Keratinocyte (primary cell): ENCODE measurements around the gene IQSEC3. TPM values are rescaled to one million over a fixed set of nuclear protein-coding genes. Genes with fewer than 3 reads are reported as not detected.

Source experiments
- DNase-seq: peaks from one replicate; pipeline ENCODE4 v3.0.0-alpha.2; 2011; ENCODE audit warnings: low read depth, missing footprints, low spot score
- FAIRE-seq: peaks from 2 replicates; lab custom pipeline; 2011; peaks lifted over from hg19 to GRCh38; lab: Jason Lieb, UNC
- H2AFZ ChIP-seq: 2 replicates; pipeline ENCODE4 v1.6.0; 2012; ENCODE audit warnings: low read length, control low read depth, inconsistent platforms; ENCODE audit not compliant: control insufficient read depth
- H3K27ac ChIP-seq: 2 replicates; pipeline ENCODE4 v1.5.1; 2011; ENCODE audit warnings: low read length; ENCODE audit not compliant: control insufficient read depth, insufficient read depth
- H3K27me3 ChIP-seq: 3 replicates; pipeline ENCODE4 v1.6.0; 2011; ENCODE audit warnings: low read length; ENCODE audit not compliant: control insufficient read depth, insufficient read depth; ENCODE audit errors: extremely low read depth
- H3K36me3 ChIP-seq, 2 experiments: 2 replicates in 1 of 2; 3 replicates in 1 of 2; pipeline ENCODE4 v1.5.1; 2011; ENCODE audit warnings: low read length in 2 of 2, mild to moderate bottlenecking in 1 of 2; ENCODE audit not compliant: control insufficient read depth in 2 of 2, insufficient read depth in 2 of 2; ENCODE audit errors: extremely low read depth in 1 of 2
- H3K4me1 ChIP-seq: 3 replicates; pipeline ENCODE4 v1.5.1; 2011; ENCODE audit warnings: low read length; ENCODE audit not compliant: control insufficient read depth, insufficient read depth; ENCODE audit errors: extremely low read depth
- H3K4me2 ChIP-seq: 3 replicates; pipeline ENCODE4 v1.6.0; 2011; ENCODE audit warnings: low read depth, low read length; ENCODE audit not compliant: control insufficient read depth, insufficient read depth; ENCODE audit errors: extremely low read depth
- H3K4me3 ChIP-seq, 3 experiments: fragments of 200-600 bp in 1 of 3; sonication (generic) in 1 of 3; 2 replicates in 2 of 3; 3 replicates in 1 of 3; pipeline ENCODE4 v1.5.1; 2011 to 2016; ENCODE audit warnings: low read length in 3 of 3, mild to moderate bottlenecking in 3 of 3, control low read depth in 2 of 3, inconsistent platforms in 1 of 3, low read depth in 1 of 3, mixed read lengths in 1 of 3, mixed run types in 1 of 3, moderate library complexity in 1 of 3; ENCODE audit not compliant: control insufficient read depth in 2 of 3, insufficient read depth in 2 of 3; ENCODE audit errors: extremely low read depth in 1 of 3
- H3K79me2 ChIP-seq: 2 replicates; pipeline ENCODE4 v1.6.0; 2012; ENCODE audit warnings: low read length; ENCODE audit not compliant: control insufficient read depth, insufficient read depth
- H3K9ac ChIP-seq: 3 replicates; pipeline ENCODE4 v1.6.0; 2011; ENCODE audit warnings: low read length; ENCODE audit not compliant: control insufficient read depth, insufficient read depth; ENCODE audit errors: extremely low read depth
- H3K9me1 ChIP-seq: 3 replicates; pipeline ENCODE4 v1.6.0; 2011; ENCODE audit warnings: low read length; ENCODE audit not compliant: control insufficient read depth, insufficient read depth; ENCODE audit errors: extremely low read depth
- H3K9me3 ChIP-seq: 2 replicates; pipeline ENCODE4 v1.5.1; 2012; ENCODE audit warnings: low read depth, low read length; ENCODE audit not compliant: control insufficient read depth
- H4K20me1 ChIP-seq: 3 replicates; pipeline ENCODE4 v1.6.0; 2011; ENCODE audit warnings: low read length; ENCODE audit not compliant: control insufficient read depth, insufficient read depth; ENCODE audit errors: extremely low read depth
- CTCF ChIP-seq, 3 experiments: IDR thresholded peaks in 1 of 3; conservative IDR thresholded peaks in 1 of 3; optimal IDR thresholded peaks in 1 of 3; 2 replicates in 2 of 3; 3 replicates in 1 of 3; pipeline versions ENCODE3 to v1.5.1; 2011; ENCODE audit warnings: low read length in 3 of 3, mild to moderate bottlenecking in 3 of 3, moderate library complexity in 2 of 3, control low read depth in 1 of 3, inconsistent platforms in 1 of 3; ENCODE audit not compliant: insufficient read depth in 2 of 3; ENCODE audit errors: extremely low read depth in 1 of 3
- EZH2 ChIP-seq: IDR thresholded peaks from one replicate; pipeline ENCODE4 v1.6.1; 2012; ENCODE audit warnings: inconsistent platforms, mild to moderate bottlenecking, low read length, moderate library complexity
- dilution Hi-C: fragments of 300-500 bp; cut with MboI; formaldehyde crosslinking; loops from one replicate; pipeline ENCODE4 v1.7.0; 2020; ENCODE audit warnings: low sequenced_read_pairs; ENCODE audit not compliant: extremely low pct_ligation_motif_present
- polyA plus RNA-seq, 5 experiments: library from polyadenylated mRNA; depleted of rRNA in 3 of 5; stranded (reverse) in 3 of 5; stranded (forward) in 1 of 5; unstranded in 1 of 5; fragments of >200 nt; gene quantifications; 1 replicate in 1 of 5; 2 replicates in 3 of 5; 3 replicates in 1 of 5; pipeline versions ENCODE4 v1.2.1 to v1.2.3, GENCODE V29; 2011 to 2012; ENCODE audit warnings: missing spikeins in 2 of 5, low read depth in 1 of 5, low replicate concordance in 1 of 5

Gene IQSEC3
- polyA plus RNA-seq, 1 donor (not counting 4 experiments of a cell fraction or from before 2014, with no cell fraction given), result not detected

- Histone ChIP-seq H3K27me3 (peaks cover 19% of the 10 kb centered on the region), H2AFZ (no peak overlapping the region), H3K4me1 (no peaks in the 10 kb centered on the region), H3K36me3 (no peaks in the 10 kb centered on the region), H3K79me2 (no peaks in the 10 kb centered on the region), H4K20me1 (no peaks in the 10 kb centered on the region), H3K4me3 (no peak overlapping the region), H3K27ac (no peak overlapping the region), H3K9me3 (no peaks in the 10 kb centered on the region), H3K9me1 (no peaks in the 10 kb centered on the region), H3K9ac (no peak overlapping the region), H3K4me2 (no peak overlapping the region)
- TF ChIP-seq EZH2 (no peak), CTCF (optimal IDR thresholded peaks at IDR 0.05 in 1 of 3, IDR thresholded peaks at IDR 0.05 in 1 of 3, conservative IDR thresholded peaks at IDR 0.05 in 1 of 3; ENCODE audit: extremely low read depth in 1 of 3, insufficient read depth in 2 of 3, low read length in 3 of 3) (no peak)
- DNase-seq (no peak), FAIRE-seq (no peak)
- dilution Hi-C loops, result no loop called here
Measured at GRCh38 chr12:225012-225411, 158.4 kb downstream of the IQSEC3 start.

- Histone ChIP-seq H3K9me1 (no peaks in the 10 kb centered on the region), H2AFZ (no peak overlapping the region), H3K4me1 (no peaks in the 10 kb centered on the region), H3K36me3 (no peaks in the 10 kb centered on the region), H4K20me1 (no peaks in the 10 kb centered on the region), H3K9me3 (no peaks in the 10 kb centered on the region), H3K79me2 (no peaks in the 10 kb centered on the region), H3K9ac (no peak overlapping the region), H3K4me2 (no peak overlapping the region), H3K27ac (no peak overlapping the region), H3K4me3 (no peak overlapping the region), H3K27me3 (peaks cover 18% of the 10 kb centered on the region)
- no peak for FAIRE-seq
- dilution Hi-C loops, result no loop called here
- no peak for DNase-seq
- TF ChIP-seq CTCF (optimal IDR thresholded peaks at IDR 0.05 in 1 of 3, IDR thresholded peaks at IDR 0.05 in 1 of 3, conservative IDR thresholded peaks at IDR 0.05 in 1 of 3; ENCODE audit: extremely low read depth in 1 of 3, insufficient read depth in 2 of 3, low read length in 3 of 3), result no peak
- TF ChIP-seq EZH2, result no peak
Measured at GRCh38 chr12:226401-226800, 159.8 kb downstream of the IQSEC3 start.
